Mesenteric fat pad (tissue), 1 donor: ENCODE measurements around the gene FLAD1. TPM values are rescaled to one million over a fixed set of nuclear protein-coding genes. Genes with fewer than 3 reads are reported as not detected.
A peak's percentile ranks its signal among the peaks of the same experiment; 100 is the strongest.
"Not testable (repeated sequence)": the region's sequence is repeated elsewhere in the genome, so short reads cannot be mapped to it uniquely, and the experiment has no call there.

Experiments
- DNase-seq: peaks from one replicate; pipeline ENCODE4 v3.0.0-alpha.2; 2020; ENCODE audit warnings: low spot score
- total RNA-seq: library from RNA; stranded (reverse); fragmentation: NEBNext Ultra II Directional; extraction: Animal tissue kit (Norgen Biotek cat#: 25700); gene quantifications from one replicate; pipeline ENCODE4 v1.2.1, GENCODE V29; 2021
- donor health status: DM: yes; HTN: yes; CAD: no.

The FLAD1 gene
- total RNA-seq, 1 donor from 2014 or later, result 43.7 TPM

- no peak for DNase-seq
Observed at GRCh38 chr1:154988058-154988954, 5.2 kb downstream of the FLAD1 start.

- no peak for DNase-seq
Observed at GRCh38 chr1:154989195-154989860, 6.2 kb downstream of the FLAD1 start.

GRCh38 chr1:154990276-154990675 is 7.1 kb downstream of the FLAD1 start:
- DNase-seq, result no peak

- DNase-seq, result no peak
Observed at GRCh38 chr1:154992721-154993571, 9.8 kb downstream of the FLAD1 start.

- no peak for DNase-seq
Observed at GRCh38 chr1:154993572-154994268, 10.6 kb downstream of the FLAD1 start, which contains the start of gene LENEP. Gene LENEP, plus strand, starts transcription at chr1:154993586. Its CDS starts 22 bp downstream, at chr1:154993608.

- no peak for DNase-seq
Observed at GRCh38 chr1:154994269-154994587, 11.1 kb downstream of the FLAD1 start.

GRCh38 chr1:154994591-154994990 is 11.4 kb downstream of the FLAD1 start:
- no peak for DNase-seq

GRCh38 chr1:154995301-154995983 is 12.3 kb downstream of the FLAD1 start:
- DNase-seq, result not testable (repeated sequence)

- no peak for DNase-seq
Observed at GRCh38 chr1:154996966-154997701, 14.0 kb downstream of the FLAD1 start.

- no peak for DNase-seq
Observed at GRCh38 chr1:154998201-154998780, 15.1 kb downstream of the FLAD1 start.

GRCh38 chr1:154998818-154999570 is 15.8 kb downstream of the FLAD1 start:
- DNase-seq, result no peak

GRCh38 chr1:154999571-155000410 is 16.6 kb downstream of the FLAD1 start:
- DNase-seq, result no peak

GRCh38 chr1:155000411-155000725 is 17.2 kb downstream of the FLAD1 start:
- no peak for DNase-seq

GRCh38 chr1:155000726-155001424 is 17.7 kb downstream of the FLAD1 start:
- peak; percentile 96 for DNase-seq

- no peak for DNase-seq
Observed at GRCh38 chr1:155001425-155001674, 18.2 kb downstream of the FLAD1 start.

GRCh38 chr1:155001675-155002463 is 18.7 kb downstream of the FLAD1 start:
- peak; percentile 99 for DNase-seq
